Measurements from ENCODE around the gene RCBTB1.

DNA sequence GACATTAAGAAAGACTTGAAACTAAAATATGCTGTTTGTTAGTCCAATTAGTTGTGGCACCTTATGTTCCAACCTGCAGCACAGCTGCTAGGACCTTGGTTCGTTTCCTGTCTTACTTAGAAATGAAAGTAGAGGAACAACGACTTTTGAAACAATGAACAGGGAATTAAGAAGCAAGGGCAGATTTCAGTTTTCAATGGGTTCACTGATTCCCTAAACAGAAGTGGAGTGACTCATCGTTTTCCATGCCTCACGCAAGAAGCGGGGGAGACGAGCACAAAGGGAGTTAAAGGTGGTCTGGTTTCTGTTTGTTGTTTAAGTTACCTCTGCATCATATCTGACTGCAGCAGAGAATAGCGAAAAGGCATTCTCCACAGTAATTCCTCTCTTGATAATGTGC lies 44.8 kb downstream of the RCBTB1 start:
- TF ChIP-seq, protein P1, sequence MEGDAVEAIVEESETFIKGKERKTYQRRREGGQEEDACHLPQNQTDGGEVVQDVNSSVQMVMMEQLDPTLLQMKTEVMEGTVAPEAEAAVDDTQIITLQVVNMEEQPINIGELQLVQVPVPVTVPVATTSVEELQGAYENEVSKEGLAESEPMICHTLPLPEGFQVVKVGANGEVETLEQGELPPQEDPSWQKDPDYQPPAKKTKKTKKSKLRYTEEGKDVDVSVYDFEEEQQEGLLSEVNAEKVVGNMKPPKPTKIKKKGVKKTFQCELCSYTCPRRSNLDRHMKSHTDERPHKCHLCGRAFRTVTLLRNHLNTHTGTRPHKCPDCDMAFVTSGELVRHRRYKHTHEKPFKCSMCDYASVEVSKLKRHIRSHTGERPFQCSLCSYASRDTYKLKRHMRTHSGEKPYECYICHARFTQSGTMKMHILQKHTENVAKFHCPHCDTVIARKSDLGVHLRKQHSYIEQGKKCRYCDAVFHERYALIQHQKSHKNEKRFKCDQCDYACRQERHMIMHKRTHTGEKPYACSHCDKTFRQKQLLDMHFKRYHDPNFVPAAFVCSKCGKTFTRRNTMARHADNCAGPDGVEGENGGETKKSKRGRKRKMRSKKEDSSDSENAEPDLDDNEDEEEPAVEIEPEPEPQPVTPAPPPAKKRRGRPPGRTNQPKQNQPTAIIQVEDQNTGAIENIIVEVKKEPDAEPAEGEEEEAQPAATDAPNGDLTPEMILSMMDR (conservative IDR thresholded peaks at IDR 0.05; ENCODE audit: low read length): no peak
- no peak for TF ChIP-seq EZH2phosphoT487 (IDR thresholded peaks at IDR 0.05; ENCODE audit: borderline replicate concordance, low read depth, low read length)
